AG09319 (cell line): ENCODE data around the gene SOCS7.

Experiments
- DNase-seq: peaks from one replicate; pipeline ENCODE4 v3.0.0-alpha.2; 2010; ENCODE audit warnings: low read depth; ENCODE audit errors: extremely low read depth
- TF ChIP-seq, protein P1 (sequence below): IDR thresholded peaks from 2 replicates; pipeline ENCODE4 v1.5.1; 2011; ENCODE audit warnings: low read depth, mild to moderate bottlenecking, inconsistent platforms, low read length, moderate library complexity

The SOCS7 gene

DNA sequence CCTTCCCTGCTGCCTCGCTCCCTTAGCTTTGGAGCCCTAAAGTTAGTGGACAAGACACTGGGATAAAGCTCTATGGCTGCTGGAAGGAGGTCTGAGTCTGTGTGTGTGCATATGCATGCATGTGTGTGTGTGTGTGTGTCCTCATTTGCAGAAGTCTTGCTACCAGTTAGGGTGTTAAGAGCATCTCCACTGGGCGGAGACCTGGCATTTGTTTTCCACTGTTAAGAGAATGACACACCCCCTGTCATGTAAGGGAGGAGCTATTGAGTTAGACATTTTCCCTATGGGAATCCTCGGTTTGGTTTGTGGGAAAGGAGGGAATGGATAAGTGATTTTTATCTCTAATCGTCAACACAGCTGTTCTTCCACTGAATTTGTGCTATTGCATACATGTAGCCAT, 51.8 kb downstream of the SOCS7 start:
- DNase-seq, result no peak
- TF ChIP-seq, protein P1, sequence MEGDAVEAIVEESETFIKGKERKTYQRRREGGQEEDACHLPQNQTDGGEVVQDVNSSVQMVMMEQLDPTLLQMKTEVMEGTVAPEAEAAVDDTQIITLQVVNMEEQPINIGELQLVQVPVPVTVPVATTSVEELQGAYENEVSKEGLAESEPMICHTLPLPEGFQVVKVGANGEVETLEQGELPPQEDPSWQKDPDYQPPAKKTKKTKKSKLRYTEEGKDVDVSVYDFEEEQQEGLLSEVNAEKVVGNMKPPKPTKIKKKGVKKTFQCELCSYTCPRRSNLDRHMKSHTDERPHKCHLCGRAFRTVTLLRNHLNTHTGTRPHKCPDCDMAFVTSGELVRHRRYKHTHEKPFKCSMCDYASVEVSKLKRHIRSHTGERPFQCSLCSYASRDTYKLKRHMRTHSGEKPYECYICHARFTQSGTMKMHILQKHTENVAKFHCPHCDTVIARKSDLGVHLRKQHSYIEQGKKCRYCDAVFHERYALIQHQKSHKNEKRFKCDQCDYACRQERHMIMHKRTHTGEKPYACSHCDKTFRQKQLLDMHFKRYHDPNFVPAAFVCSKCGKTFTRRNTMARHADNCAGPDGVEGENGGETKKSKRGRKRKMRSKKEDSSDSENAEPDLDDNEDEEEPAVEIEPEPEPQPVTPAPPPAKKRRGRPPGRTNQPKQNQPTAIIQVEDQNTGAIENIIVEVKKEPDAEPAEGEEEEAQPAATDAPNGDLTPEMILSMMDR, result no peak

DNA sequence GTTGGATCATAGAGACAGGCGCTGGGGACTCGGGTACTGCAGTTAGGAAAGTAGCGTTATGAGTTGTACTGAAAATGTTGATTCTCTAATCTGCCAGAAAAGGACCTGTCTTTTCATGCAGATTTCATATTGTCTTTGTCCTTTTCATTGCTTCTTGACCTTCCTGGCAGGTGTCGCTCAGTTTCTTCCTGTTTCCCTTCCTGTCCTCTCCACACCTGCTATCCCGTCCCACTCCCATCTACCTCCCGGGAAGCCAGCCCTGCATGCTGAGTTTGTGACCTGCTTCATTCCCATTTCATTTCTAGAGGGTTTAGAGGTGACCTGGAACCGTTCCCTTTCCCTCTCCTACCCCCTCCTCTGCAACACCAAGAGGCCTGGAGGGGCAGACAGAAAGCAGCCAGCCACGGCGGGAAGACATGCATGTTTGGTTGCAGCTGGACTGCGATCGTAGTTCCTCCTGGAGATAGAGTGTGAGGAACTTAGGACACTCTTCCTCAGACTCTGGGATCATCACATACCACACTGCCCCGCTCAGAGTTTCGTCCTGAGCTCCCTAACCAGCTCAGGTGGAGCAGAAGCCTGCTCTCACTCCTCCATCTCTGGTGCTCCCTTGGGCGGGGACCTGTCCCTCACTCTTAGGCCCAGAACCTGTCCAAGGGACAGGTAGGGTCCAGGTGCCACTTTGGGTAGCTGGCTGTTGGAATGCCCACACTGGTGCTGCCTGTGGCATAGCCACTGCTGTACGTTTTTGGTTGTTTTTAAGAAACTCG, 52.7 kb downstream of the SOCS7 start:
- TF ChIP-seq, protein P1, result no peak
- DNase-seq, result no peak

DNA sequence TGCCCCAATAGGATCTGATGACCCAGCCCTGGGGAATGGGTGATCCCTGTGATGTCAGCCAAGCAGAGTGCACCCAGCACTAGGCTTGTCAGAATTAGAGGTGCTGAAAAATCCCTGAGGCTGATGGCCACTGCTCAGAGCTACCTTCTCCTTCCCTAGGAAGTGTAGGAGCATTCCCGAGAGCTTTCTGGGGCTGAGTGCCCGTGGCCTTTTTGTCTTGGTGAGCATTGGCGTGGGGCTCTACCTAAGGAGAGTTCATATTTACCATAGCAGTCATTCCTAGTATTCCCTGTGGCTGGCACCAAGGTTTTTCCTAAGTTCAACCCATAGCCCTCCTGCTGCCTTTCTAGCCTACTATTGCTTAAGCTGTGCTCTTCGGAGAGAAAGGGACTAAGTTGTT, 54.0 kb downstream of the SOCS7 start:
- no peak for DNase-seq
- TF ChIP-seq, protein P1, result no peak

DNA sequence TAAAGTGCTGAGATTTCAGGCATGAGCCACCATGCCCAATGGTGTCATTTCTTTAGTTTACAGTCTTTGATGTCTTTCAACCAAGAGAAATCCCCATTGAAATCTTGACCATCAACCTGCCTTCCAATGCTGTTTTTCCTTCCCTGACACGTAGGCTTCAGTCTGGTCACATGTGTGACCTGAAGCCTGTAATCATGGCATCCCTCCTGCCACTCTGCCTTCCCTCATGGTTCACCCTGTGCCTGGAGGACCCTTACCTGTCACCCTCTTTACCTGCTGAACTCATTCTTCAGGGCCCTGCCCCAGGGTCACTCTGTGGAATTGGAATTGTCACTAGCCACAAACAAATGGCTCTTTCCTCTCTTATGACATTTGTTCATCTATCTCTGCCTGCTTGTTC, 58.6 kb downstream of the SOCS7 start:
- DNase-seq, result no peak
- TF ChIP-seq, protein P1, result no peak

DNA sequence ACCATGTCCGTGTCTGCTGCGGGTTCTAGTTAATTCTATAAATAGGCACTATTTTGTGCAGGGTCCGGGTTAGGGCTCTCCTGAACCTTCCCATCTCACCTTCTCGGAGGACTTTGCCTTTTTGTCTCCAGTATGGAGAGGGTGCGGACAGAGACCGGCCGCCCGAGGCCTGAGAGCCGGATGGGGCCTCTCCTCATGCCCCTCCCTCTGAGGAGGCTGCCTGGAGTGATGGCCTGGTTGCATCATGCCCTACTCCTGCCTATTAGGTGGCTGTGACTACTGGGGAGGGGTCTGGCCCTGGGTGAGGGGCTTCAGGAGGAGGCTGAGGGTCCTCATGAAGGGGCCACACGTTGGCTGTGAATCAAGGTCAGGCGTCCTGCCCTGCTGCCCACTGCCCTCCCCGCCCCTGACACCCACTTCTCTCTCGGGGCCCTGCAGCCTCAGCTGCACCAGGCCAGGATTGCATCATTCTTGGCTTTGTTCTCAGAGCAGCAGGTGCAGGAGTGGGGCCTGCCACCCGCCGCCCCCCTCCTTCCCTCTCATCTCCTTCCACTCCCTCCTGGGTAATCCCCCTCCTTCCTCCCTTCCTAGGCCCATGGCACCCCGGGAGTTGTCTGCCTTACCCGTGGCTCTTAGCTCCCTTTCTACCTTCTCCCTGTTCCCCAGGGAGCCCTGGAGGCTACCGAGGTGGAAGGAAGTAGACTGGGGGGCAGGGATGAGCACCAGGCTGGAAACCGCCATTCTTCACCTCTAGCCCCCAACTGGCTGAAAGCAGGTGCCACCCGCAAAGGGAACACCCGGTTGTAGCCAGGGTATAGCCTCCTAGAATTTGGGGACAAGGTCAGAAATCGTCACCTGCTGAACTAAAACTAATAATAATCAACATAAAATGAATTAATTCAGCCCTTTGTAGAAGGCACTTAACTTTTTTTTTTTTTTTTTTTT, 63.9 kb downstream of the SOCS7 start:
- DNase-seq, result peak; percentile 54
- TF ChIP-seq, protein P1, result no peak

DNA sequence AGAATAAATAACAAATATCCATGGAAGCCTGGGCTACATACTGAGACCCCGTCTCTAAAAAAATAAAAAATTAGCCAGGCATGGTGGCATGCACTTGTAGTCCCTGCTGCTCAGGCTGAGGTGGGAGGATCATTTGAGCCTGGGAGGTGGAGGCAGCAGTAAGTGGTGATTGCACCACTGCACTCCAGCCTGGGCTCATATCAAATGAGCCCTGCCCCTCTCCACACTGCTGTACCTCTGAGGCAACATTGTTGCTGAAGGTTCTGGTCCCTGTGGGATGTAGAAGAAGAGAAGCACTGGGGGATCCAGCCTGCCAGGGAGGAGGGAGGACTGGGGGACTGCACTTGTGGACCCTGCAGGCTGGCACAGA, 65.2 kb downstream of the SOCS7 start:
- TF ChIP-seq, protein P1, result no peak
- DNase-seq, result no peak
